GM12872 (cell line): ENCODE measurements around the gene PTPN6.

Experiments
- CTCF ChIP-seq: IDR thresholded peaks from 3 replicates; pipeline ENCODE4 v1.5.1; 2011; ENCODE audit warnings: low read depth, mild to moderate bottlenecking, low read length, moderate library complexity; ENCODE audit not compliant: insufficient read depth

Gene PTPN6

GRCh38 chr12:6946033-6946919 lies 4.9 kb upstream of the PTPN6 start:
- TF ChIP-seq CTCF, result no peak

DNA sequence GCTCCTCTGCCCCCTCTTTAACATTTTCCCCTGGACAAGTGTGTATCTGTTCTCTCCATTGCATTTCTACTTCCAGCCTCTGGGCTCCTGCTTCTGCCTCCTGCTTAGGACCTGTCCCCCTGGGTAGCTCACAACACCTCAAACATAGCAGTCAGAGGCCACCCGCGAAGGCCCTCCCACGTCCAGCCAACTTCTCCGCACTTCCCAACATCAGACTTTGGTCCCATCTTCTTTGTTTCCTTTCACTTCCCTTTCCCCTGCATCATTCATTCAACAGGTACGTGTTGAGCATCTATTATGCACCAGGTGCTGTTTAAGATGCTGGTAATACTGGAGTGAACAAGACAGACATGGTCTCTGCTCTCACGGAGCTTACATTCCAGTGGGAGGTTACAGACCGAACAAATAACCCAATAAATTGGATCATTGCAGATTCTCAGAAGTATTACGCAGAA lies 4.2 kb upstream of the PTPN6 start:
- no peak for TF ChIP-seq CTCF

- TF ChIP-seq CTCF, result no peak
These were observed 3.5 kb upstream of the PTPN6 start for GRCh38 chr12:6947615-6948014.

DNA sequence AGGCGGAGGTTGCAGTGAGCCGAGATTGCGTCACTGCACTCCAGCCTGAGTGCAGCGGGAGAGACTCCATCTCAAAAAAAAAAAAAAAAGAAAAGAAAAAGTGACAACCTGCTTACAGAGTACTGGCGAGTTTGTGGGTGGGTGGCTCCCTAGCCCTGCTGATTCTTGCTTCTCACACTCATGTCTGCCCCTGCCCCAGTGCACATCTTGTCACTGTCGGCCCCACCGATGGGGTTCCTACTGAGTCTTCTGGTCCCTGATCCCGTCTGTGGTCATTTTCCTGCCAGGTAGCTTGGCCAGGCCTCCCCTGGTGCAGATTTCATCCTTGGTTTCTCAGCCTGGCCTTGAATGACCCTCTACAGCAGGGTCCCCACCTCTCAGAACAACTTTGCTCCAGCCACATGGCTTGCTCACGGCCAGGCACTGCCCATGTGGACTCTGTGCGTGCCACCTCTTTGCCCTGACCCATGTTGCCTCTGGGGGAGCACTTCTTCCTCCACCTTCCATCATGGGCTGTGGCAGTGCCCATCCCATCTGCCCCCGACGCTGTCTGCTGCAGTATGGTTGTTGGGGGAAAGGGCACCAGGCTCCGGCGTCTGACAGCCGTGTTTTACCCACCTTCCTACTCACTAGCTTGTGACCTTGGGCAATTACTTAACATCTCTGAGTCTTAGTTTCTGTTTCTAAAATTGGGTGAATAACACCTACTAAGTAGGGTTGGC lies 2.1 kb upstream of the PTPN6 start:
- TF ChIP-seq CTCF, result peak; percentile 58

GRCh38 chr12:6950401-6950801 lies 755 bp upstream of the PTPN6 start:
- peak; percentile 66 for TF ChIP-seq CTCF

GRCh38 chr12:6951551-6952120 lies 480 bp downstream of the PTPN6 start:
- TF ChIP-seq CTCF, result 0 out of 3 replicates have a peak, but pooled peaks have one; percentile 3
